ENCODE data around the gene ZNRF3.
"Not testable (repeated sequence)": the region's sequence is repeated elsewhere in the genome, so short reads cannot be mapped to it uniquely, and the experiment has no call there.

Gene ZNRF3

DNA sequence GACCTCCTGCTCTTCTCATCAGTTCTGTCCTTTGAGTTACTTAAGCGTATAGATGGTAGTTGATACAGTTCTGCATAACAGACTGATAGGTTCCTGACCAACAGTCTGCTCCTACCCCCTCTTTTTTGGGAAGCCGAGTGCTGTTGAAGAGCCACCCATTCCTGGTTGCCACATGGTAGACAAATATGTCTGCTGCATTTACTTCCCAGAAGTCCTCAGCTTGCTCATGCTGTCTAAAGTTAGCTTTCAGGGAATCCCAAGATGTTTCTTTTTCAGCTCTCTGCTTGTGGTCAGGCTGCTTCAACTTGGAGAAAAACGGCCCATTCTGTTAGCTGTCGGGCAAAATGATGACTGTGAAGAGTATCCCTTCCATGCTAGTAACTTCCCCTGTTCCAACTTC is 129.6 kb downstream of the ZNRF3 start:
- DNase-seq, result no peak

DNA sequence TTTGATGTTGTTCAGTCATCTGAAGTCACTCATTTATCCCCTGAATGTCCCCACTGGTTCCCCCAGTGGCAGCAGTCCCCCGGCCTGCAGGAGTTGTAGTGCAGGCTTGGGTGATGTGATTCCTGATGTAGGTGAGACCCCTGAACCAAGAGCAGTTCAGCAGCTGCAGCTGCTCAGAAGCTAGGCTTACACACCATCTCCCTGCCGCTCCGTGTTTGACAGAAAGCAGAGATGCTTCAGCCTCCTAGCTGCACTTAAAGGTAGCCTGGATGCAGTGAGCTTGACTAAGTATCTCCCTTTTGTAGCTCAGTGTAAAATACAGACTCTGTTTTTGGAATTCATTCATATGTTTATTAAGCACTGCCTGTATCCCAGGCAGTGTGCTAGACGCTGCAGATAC is 130.9 kb downstream of the ZNRF3 start:
- DNase-seq, result no peak

GRCh38 chr22:29014773-29015172 is 131.4 kb downstream of the ZNRF3 start:
- no peak for DNase-seq

- DNase-seq, result no peak
These were observed 132.9 kb downstream of the ZNRF3 start for GRCh38 chr22:29016067-29016938.

DNA sequence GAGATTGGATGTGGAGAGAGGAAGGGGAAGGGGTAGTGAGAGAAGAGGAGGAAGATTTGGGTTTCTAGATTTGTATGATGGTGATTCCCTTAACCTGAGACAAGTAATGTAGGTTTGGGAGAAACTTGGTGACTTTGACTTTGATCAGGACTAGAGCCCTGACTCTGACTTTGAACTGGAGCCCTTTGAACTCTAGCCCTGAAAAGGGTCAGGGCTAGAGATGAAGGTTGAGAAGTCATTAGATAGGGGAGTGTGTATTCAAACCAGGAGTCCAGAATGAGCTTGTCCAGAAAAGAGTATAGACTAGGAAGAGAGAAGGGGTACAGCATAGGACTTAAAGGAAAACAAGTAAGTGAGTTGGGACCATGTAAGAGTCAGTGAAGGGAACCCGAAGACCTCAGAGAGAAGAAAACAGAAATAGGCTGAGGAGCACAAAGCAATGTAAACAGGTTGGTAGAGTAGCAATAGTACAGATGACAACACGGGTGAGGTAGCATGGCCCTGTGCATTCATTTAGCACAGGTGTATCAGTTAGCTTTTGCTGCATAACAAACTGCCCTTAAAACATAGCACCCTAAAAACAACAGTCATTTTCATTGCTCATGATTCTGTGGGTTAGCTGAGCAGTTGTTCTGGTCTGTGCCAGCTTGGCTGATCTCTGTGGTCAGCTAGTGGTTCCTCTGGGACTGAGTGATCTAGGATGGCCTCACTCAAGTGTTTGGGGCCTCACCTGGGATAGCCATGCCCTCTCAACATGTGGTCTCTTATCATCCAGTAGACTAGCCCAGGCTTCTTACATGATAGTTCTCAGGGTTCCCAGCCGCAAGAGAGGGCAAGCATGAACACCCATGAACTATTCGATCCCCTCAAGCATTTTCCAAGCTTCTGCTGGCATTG is 135.2 kb downstream of the ZNRF3 start:
- DNase-seq, result no peak

DNA sequence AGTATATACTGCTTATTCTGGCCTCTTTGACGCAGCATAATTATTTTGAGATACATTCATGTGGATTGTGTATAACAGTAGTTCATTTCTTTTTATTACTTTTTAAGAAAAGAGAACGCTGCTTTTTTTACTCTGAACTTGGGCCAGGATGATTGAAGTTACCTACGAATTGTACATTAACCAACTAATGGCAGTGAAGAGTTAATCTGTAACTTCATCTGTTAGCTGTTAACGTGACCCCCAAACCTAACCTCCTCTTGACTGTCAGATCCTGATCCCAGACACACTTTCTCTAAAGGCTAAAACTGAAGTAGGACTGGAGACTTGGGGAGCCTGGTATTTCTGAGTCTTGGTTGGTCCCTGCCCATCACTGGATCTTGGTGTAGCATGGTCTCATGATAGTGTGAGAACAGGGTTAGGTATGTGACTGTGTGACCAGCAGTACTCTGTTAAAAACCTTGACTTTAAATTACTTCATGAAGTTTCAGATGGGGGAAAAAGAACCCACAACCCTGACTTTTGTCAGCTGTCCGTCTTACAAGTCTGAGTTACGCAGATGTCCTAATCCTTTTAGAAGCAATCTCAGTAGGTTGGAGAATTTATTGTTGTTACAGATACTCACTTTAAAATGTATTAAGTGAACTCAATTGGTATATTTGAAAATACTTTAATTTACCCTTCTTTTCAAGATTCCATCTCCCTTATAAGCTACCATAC is 138.9 kb downstream of the ZNRF3 start:
- DNase-seq, result no peak

DNA sequence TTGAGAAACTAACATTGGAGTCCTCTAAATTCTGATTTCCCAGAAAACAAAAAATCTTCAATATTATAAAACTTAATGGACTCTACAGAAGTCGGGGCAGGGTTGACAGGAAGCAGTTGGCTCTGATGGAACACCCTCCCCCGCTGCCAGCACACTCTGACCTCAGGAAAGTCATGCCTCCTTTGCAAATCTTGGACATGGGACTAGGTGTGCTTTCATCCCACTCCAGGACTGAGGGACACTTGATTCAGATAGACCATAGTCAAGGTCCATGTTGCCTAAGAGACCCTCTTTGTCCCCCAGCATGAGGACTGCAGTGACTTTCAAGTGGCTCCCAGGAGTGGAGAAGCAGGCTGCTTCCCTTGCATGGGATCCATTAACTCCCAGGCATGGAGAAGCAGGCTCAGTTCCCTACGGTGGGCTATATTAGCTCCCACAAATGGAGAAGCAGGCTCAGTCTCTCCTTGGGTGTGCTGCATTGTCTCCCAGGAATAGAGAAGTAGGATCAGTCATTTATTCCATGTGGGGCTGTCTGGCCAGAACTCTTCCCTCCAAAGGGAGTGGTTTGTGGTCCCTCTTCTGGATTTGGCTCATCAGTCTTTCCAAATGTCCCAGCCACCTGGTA is 139.9 kb downstream of the ZNRF3 start:
- no peak for DNase-seq

GRCh38 chr22:29026579-29026978 is 143.2 kb downstream of the ZNRF3 start:
- DNase-seq, result no peak

DNA sequence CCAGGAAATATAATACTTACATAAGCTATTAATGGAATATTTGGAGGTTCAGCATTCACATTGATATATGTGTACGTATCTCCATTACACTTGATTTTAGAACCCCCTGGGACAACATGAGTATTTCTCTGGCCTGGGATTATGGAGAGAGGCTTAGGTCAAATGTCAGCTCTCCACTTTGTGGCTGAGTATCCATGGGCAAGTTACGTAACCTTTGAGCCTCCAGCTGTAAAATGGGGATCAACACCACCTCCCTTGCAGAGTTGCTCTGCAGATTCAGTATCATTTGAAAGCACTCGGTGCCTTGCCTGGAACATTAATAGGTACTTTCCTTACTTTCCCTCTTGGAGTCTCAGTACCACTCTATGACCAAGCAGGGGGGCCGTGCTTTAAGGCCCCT is 145.1 kb downstream of the ZNRF3 start:
- no peak for DNase-seq

DNA sequence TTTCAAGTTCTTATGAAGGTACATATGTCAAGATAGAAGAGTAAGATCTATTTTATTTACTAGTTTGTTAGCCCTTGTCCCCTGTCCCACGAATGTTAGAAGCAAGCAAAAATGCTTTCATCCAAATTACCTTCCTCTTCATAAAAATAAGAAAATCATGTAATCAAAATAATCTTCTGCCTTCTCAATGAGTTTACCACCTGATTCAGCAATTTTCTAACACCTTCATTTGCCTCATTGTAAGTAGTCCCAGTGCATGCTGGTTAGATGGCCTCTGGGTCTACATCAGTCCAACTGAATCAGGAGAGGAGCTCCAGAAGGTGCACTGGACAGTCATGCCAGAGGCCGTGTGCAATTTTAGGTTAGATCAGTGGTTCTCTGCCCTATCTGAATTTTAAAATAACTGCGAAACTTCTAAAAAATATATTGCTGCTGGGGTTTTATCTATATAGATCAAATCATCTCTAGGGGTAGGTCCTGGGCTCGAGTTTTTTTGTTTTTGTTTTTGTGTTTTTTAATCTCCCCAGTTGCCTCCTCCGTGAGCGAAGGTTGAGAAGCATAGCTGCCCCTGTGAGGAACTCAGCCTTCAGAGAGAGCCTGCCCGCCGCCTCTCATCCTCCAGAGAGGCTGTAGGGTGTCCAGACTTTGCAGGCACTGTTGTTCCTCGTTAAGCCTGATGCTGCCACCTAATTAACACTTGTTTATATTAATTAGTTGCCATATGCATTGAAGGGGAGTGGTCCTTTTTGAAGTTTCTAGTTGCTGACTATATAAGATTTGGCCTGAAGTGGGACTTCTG is 146.0 kb downstream of the ZNRF3 start:
- DNase-seq, result no peak

DNA sequence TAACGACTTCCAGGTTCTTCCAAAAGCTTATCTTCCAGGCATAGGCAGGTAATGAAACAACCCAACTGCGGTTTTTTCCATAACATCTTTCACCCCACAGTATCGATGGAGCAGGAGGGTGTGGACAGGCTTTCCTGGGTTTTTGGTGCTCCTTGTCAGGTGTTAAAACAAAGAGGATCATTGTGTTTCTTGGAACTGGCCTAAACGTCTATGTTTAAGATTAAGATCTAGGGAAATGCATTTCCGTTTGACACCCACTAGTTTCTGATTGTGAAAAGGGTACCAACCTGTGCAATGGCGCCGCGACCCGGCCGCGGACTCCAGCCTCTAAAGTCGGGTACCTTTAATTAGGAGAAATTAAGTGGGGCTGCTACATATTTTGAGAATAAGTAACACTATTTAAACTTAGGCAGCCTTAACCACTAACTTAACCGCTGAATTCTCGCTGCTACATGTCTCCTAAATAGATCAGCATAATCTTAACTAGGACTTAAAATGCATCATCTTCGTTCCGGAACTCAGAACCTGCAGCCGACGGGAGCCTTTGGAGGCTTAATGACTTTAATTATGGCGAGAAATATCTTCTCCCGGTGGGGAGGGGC is 146.7 kb downstream of the ZNRF3 start:
- peak; percentile 48 for DNase-seq

GRCh38 chr22:29030618-29031226 is 147.3 kb downstream of the ZNRF3 start:
- peak; percentile 70 for DNase-seq

GRCh38 chr22:29031227-29032011 is 148.0 kb downstream of the ZNRF3 start:
- peak; percentile 95 for DNase-seq

DNA sequence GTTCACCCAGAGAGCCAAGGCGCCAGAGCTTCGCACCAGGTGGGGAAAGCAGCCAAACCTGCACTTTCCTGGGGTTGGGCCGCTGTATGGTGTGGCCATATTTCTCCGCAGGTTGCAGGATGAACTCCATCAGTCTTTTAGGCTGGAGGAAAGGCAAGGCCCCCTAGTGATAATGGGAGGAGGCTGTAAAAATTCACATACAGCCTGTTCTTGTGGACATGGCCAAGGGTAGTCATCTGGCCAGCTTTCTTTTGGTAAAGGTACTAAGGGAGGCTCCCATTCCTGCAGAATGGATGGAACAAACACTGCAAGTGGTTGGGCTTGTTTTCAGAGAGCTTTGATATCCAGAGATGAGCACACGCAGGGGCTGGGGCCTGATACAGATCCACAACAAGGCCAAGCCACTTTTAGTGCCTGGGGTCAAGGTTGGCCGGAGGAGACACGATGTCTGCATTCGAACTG is 148.7 kb downstream of the ZNRF3 start:
- DNase-seq, result peak; percentile 14

DNA sequence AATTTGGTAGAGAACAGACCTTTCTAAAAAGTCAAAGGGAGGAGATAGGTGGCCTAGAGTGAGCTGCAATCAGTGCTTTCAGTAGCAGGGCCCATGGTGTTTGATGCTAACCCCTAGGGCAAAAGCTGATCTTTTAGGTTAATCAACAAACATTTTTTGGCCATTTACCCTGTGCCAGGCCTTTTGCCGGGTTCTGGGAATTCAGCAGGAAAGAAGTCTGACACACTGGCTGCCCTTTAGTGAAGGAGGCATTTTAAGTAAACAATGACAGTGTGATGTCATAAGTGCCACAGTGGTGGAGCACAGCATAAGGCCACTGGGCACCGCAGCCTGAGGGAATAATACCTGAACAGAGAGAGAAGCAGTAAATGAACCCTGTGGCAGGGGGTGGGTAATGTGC is 149.2 kb downstream of the ZNRF3 start:
- peak; percentile 7 for DNase-seq

- DNase-seq, result no peak
These were observed 154.1 kb downstream of the ZNRF3 start for GRCh38 chr22:29037340-29037932.

GRCh38 chr22:29039148-29039547 is 155.8 kb downstream of the ZNRF3 start:
- no peak for DNase-seq

- DNase-seq, result not testable (repeated sequence)
These were observed 156.3 kb downstream of the ZNRF3 start for GRCh38 chr22:29039684-29040083.

All from fibroblast of skin of scalp (primary cell).